Measurements from ENCODE around the gene SELENON. TPM values are rescaled to one million over a fixed set of nuclear protein-coding genes. Genes with fewer than 3 reads are reported as not detected.

Gene SELENON
- total and polyA plus RNA-seq, 3 experiments from 2014 or later: 4.6 to 11.7 (median 10.6) TPM

DNA sequence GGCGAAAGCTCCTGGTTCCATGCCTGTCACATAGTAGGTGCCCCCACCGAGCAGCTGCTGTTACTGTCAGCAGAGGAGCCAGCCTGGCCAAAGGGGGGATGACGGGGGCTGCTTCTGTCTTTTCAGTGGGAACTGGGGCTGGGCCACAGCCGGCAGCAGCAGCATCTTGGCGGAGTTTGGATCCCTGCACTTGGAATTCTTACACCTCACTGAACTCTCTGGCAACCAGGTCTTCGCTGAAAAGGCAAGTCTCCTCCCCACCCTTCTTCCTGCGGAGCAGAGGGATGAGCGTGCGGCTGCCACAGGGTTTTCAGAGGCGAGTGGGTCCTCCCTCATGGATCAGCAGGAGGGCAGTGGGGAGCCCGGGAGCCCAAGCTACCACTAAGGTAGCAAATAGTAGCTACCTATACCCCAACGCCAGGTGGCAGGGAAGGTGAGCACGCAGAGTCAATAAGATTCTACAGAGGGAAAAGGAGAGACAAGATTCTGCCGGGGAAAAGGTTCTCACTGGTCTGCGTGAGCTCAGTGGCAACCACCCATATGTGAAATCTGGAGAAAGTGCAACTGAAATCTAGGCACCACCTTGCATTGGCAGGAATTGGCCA is 41.4 kb upstream of the SELENON start:
- ChIA-PET CTCF (interaction anchor here (0.8 to 1.5 kb wide), 2 partner anchors 16 to 40 kb away, joined by 3 to 5 read pairs; no protein-coding TSS in a partner anchor), POLR2A (no interaction called here)
- Histone ChIP-seq H3K27ac (ENCODE audit: low read depth, low read length) (no peak overlapping the region), H3K9me3 (ENCODE audit: low read length) (no peaks in the 10 kb centered on the region), H3K36me3 (ENCODE audit: insufficient read depth, low read length) (peaks cover 7% of the 10 kb centered on the region), H3K4me1 (ENCODE audit: insufficient read depth, low read length) (peaks cover 29% of the 10 kb centered on the region), H3K27me3 (ENCODE audit: insufficient read depth, low read length, poor library complexity, severe bottlenecking) (no peaks in the 10 kb centered on the region), H3K4me3 (ENCODE audit: low read length) (no peak overlapping the region)
- Mint-ChIP-seq H3K4me3 (no peak overlapping the region), H3K36me3 (peaks cover 0 to 51% (median 5%) of the 10 kb centered on the region in 3 donors), H3K27ac (no peak overlapping the region), H3K27me3 (no peaks in the 10 kb centered on the region), H3K4me1 (peaks cover 14 to 19% (median 18%) of the 10 kb centered on the region in 3 donors), H3K9me3 (no peaks in the 10 kb centered on the region)
- DNase-seq: no peak

GRCh38 chr1:25760122-25760719 is 39.8 kb upstream of the SELENON start:
- CTCF ChIA-PET: interaction anchor here (0.9 to 1.5 kb wide), 2 partner anchors 14 to 46 kb away, joined by 3 to 5 read pairs; no protein-coding TSS in a partner anchor

GRCh38 chr1:25760871-25761270 is 39.1 kb upstream of the SELENON start:
- Histone ChIP-seq H3K36me3 (ENCODE audit: insufficient read depth, low read length) (peaks cover 7% of the 10 kb centered on the region), H3K9me3 (ENCODE audit: low read length) (no peaks in the 10 kb centered on the region), H3K27me3 (ENCODE audit: insufficient read depth, low read length, poor library complexity, severe bottlenecking) (no peaks in the 10 kb centered on the region), H3K4me3 (ENCODE audit: low read length) (no peak overlapping the region), H3K4me1 (ENCODE audit: insufficient read depth, low read length) (peaks cover 22% of the 10 kb centered on the region), H3K27ac (ENCODE audit: low read depth, low read length) (no peak overlapping the region)
- Mint-ChIP-seq H3K4me1 (peaks cover 7 to 12% (median 10%) of the 10 kb centered on the region in 3 donors), H3K27me3 (no peaks in the 10 kb centered on the region), H3K36me3 (peaks cover 0 to 45% (median 5%) of the 10 kb centered on the region in 3 donors), H3K27ac (peak overlapping the region in 2 of 8 donors; percentile 40 to 84), H3K4me3 (no peak overlapping the region), H3K9me3 (no peaks in the 10 kb centered on the region)
- DNase-seq: no peak
- ChIA-PET CTCF (no interaction called here), POLR2A (no interaction called here)

More at GRCh38 chr1:25760122-25760719, 39.8 kb upstream of the SELENON start:
- H3K27me3 ChIP-seq (ENCODE audit: insufficient read depth, low read length, poor library complexity, severe bottlenecking): no peaks in the 10 kb centered on the region
- H3K4me1 Mint-ChIP-seq: peaks cover 12 to 13% (median 13%) of the 10 kb centered on the region in 3 donors
- H3K36me3 ChIP-seq (ENCODE audit: insufficient read depth, low read length): peaks cover 7% of the 10 kb centered on the region
- H3K9me3 ChIP-seq (ENCODE audit: low read length): no peaks in the 10 kb centered on the region
- no peak overlapping the region for H3K4me3 Mint-ChIP-seq
- H3K9me3 Mint-ChIP-seq: no peaks in the 10 kb centered on the region
- POLR2A ChIA-PET: no interaction called here
- no peak overlapping the region for H3K27ac Mint-ChIP-seq
- no peak overlapping the region for H3K4me3 ChIP-seq (ENCODE audit: low read length)
- peaks cover 22% of the 10 kb centered on the region for H3K4me1 ChIP-seq (ENCODE audit: insufficient read depth, low read length)
- no peaks in the 10 kb centered on the region for H3K27me3 Mint-ChIP-seq
- peaks cover 0 to 46% (median 7%) of the 10 kb centered on the region in 3 donors for H3K36me3 Mint-ChIP-seq
- no peak for DNase-seq
- H3K27ac ChIP-seq (ENCODE audit: low read depth, low read length): no peak overlapping the region

- H3K27ac ChIP-seq (ENCODE audit: low read depth, low read length): no peak overlapping the region
- CTCF ChIA-PET: no interaction called here
- no peaks in the 10 kb centered on the region for H3K9me3 Mint-ChIP-seq
Observed at GRCh38 chr1:25763493-25763892, 36.5 kb upstream of the SELENON start.

GRCh38 chr1:25765136-25765922 is 34.7 kb upstream of the SELENON start:
- Mint-ChIP-seq H3K4me3 (no peak overlapping the region), H3K4me1 (peaks cover under 1 to 8% (median 7%) of the 10 kb centered on the region in 3 donors), H3K9me3 (no peaks in the 10 kb centered on the region), H3K27ac (peak overlapping the region in 3 of 8 donors; percentile 23 to 45 (median 34)), H3K27me3 (no peaks in the 10 kb centered on the region), H3K36me3 (peaks cover 0 to 31% (median 5%) of the 10 kb centered on the region in 3 donors)
- peaks cover 37% of the 10 kb centered on the region for H3K4me1 ChIP-seq (ENCODE audit: insufficient read depth, low read length)
- no peaks in the 10 kb centered on the region for H3K36me3 ChIP-seq (ENCODE audit: insufficient read depth, low read length)
- CTCF ChIA-PET: interaction anchor here (1.5 kb wide), 1 partner anchor 9 kb away, joined by 4 read pairs; no protein-coding TSS in a partner anchor
- no peak overlapping the region for H3K4me3 ChIP-seq (ENCODE audit: low read length)
- no peaks in the 10 kb centered on the region for H3K9me3 ChIP-seq (ENCODE audit: low read length)
- H3K27me3 ChIP-seq (ENCODE audit: insufficient read depth, low read length, poor library complexity, severe bottlenecking): no peaks in the 10 kb centered on the region
- DNase-seq: no peak
- POLR2A ChIA-PET: no interaction called here
- H3K27ac ChIP-seq (ENCODE audit: low read depth, low read length): no peak overlapping the region

More at GRCh38 chr1:25763493-25763892, 36.5 kb upstream of the SELENON start:
- no peak overlapping the region for H3K4me3 ChIP-seq (ENCODE audit: low read length)
- peaks cover 20% of the 10 kb centered on the region for H3K4me1 ChIP-seq (ENCODE audit: insufficient read depth, low read length)
- H3K36me3 ChIP-seq (ENCODE audit: insufficient read depth, low read length): peaks cover 7% of the 10 kb centered on the region
- no peak overlapping the region for H3K4me3 Mint-ChIP-seq
- H3K4me1 Mint-ChIP-seq: peaks cover 0 to 8% (median 6%) of the 10 kb centered on the region in 3 donors
- DNase-seq: no peak
- POLR2A ChIA-PET: no interaction called here
- no peaks in the 10 kb centered on the region for H3K27me3 Mint-ChIP-seq
- H3K36me3 Mint-ChIP-seq: peaks cover 0 to 42% (median 5%) of the 10 kb centered on the region in 3 donors
- peak overlapping the region in 1 of 8 donors; percentile 66 for H3K27ac Mint-ChIP-seq
- no peaks in the 10 kb centered on the region for H3K27me3 ChIP-seq (ENCODE audit: insufficient read depth, low read length, poor library complexity, severe bottlenecking)
- no peaks in the 10 kb centered on the region for H3K9me3 ChIP-seq (ENCODE audit: low read length)

GRCh38 chr1:25765923-25766589 is 33.9 kb upstream of the SELENON start:
- peaks cover 0 to 33% (median 5%) of the 10 kb centered on the region in 3 donors for H3K36me3 Mint-ChIP-seq
- no peak overlapping the region for H3K4me3 Mint-ChIP-seq
- no peaks in the 10 kb centered on the region for H3K27me3 Mint-ChIP-seq
- Histone ChIP-seq H3K27me3 (ENCODE audit: insufficient read depth, low read length, poor library complexity, severe bottlenecking) (no peaks in the 10 kb centered on the region), H3K4me1 (ENCODE audit: insufficient read depth, low read length) (peaks cover 45% of the 10 kb centered on the region), H3K9me3 (ENCODE audit: low read length) (no peaks in the 10 kb centered on the region), H3K27ac (ENCODE audit: low read depth, low read length) (no peak overlapping the region), H3K4me3 (ENCODE audit: low read length) (no peak overlapping the region), H3K36me3 (ENCODE audit: insufficient read depth, low read length) (no peaks in the 10 kb centered on the region)
- peaks cover 3 to 15% (median 9%) of the 10 kb centered on the region in 3 donors for H3K4me1 Mint-ChIP-seq
- no peaks in the 10 kb centered on the region for H3K9me3 Mint-ChIP-seq
- CTCF ChIA-PET: interaction anchor here (1.5 kb wide), 1 partner anchor 9 kb away, joined by 4 read pairs; no protein-coding TSS in a partner anchor
- POLR2A ChIA-PET: interaction anchor here (0.5 kb wide), 1 partner anchor 405 kb away, joined by 4 read pairs; no protein-coding TSS in a partner anchor
- DNase-seq: peak in 1 of 5 donors; percentile 37
- H3K27ac Mint-ChIP-seq: peak overlapping the region in 2 of 8 donors; percentile 34 to 45

DNA sequence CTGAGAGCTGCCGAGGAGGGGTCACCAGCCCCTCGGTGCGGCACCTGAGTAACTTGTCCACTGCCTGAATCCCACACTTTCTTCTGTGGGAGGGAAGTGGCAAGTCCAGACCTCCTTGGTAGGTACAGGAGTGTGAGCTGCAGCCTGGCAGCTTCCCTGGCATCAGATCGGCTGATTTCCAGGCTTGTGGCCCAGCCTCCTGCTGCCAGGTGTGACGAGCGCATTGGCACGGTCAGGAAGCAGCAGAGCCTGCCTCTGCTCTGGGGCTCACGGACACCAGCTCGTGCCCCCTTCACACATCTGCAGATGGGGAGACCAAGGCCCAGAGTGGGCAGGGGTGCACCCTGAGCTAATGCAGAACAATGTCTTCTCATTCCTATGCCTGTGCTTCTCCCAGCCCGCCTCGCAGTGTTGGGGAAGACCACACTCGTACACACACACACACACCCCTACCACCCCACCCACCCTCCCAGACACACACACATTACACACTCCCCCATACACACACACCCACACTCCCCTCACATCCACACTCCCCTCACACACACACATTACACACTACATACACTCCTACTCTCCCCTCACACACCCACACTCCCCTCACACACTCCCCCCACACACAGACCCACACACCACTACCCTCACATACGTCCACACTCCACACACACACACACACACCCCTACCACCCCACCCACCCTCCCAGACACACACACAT is 33.1 kb upstream of the SELENON start:
- Mint-ChIP-seq H3K27me3 (no peaks in the 10 kb centered on the region), H3K36me3 (peaks cover 0 to 36% (median 6%) of the 10 kb centered on the region in 3 donors), H3K4me3 (no peak overlapping the region), H3K27ac (no peak overlapping the region), H3K9me3 (no peaks in the 10 kb centered on the region), H3K4me1 (peaks cover 8 to 21% (median 14%) of the 10 kb centered on the region in 3 donors)
- H3K9me3 ChIP-seq (ENCODE audit: low read length): no peaks in the 10 kb centered on the region
- H3K36me3 ChIP-seq (ENCODE audit: insufficient read depth, low read length): no peaks in the 10 kb centered on the region
- DNase-seq: no peak
- H3K4me3 ChIP-seq (ENCODE audit: low read length): no peak overlapping the region
- CTCF ChIA-PET: interaction anchor here (1.5 kb wide), 1 partner anchor 8 kb away, joined by 4 read pairs; no protein-coding TSS in a partner anchor
- H3K27ac ChIP-seq (ENCODE audit: low read depth, low read length): no peak overlapping the region
- POLR2A ChIA-PET: interaction anchor here (0.5 kb wide), 1 partner anchor 404 kb away, joined by 4 read pairs; no protein-coding TSS in a partner anchor
- peaks cover 53% of the 10 kb centered on the region for H3K4me1 ChIP-seq (ENCODE audit: insufficient read depth, low read length)
- H3K27me3 ChIP-seq (ENCODE audit: insufficient read depth, low read length, poor library complexity, severe bottlenecking): no peaks in the 10 kb centered on the region
